ENCODE data around the gene RABL3. TPM values are rescaled to one million over a fixed set of nuclear protein-coding genes. Genes with fewer than 3 reads are reported as not detected.

RABL3 gene
- total RNA-seq, 1 donor from 2014 or later, result 16.6 TPM

DNA sequence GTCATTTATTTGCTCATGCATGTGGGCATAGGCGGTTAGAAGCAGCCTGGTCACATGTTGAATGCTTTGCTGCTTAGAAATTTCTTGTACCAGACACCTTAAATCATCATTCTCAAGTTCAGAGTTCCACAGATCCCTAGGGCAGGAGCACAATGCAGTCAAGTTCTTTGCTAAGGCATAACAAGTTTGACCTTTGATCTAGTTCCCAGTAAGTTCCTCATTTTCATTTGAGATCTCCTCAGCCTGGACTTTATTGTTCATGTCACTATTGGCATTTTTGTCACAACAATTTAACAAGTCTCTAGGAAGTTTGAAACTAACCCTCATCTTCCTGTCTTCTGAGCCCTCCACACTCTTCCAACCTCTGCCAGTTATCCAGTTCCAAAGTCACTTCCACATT lies 83.0 kb downstream of the RABL3 start:
- TF ChIP-seq, protein P1, sequence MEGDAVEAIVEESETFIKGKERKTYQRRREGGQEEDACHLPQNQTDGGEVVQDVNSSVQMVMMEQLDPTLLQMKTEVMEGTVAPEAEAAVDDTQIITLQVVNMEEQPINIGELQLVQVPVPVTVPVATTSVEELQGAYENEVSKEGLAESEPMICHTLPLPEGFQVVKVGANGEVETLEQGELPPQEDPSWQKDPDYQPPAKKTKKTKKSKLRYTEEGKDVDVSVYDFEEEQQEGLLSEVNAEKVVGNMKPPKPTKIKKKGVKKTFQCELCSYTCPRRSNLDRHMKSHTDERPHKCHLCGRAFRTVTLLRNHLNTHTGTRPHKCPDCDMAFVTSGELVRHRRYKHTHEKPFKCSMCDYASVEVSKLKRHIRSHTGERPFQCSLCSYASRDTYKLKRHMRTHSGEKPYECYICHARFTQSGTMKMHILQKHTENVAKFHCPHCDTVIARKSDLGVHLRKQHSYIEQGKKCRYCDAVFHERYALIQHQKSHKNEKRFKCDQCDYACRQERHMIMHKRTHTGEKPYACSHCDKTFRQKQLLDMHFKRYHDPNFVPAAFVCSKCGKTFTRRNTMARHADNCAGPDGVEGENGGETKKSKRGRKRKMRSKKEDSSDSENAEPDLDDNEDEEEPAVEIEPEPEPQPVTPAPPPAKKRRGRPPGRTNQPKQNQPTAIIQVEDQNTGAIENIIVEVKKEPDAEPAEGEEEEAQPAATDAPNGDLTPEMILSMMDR (IDR thresholded peaks at IDR 0.05; ENCODE audit: insufficient read depth, low read length, poor library complexity, severe bottlenecking), result no peak
- Histone ChIP-seq H3K36me3 (ENCODE audit: control insufficient read depth, insufficient read depth, low read length) (no peaks in the 10 kb centered on the region), H3K4me3 (ENCODE audit: low read depth, low read length) (no peak overlapping the region), H3K27me3 (ENCODE audit: control insufficient read depth, insufficient read depth, low read length) (no peaks in the 10 kb centered on the region)
- DNase-seq (ENCODE audit: low read depth), result no peak

DNA sequence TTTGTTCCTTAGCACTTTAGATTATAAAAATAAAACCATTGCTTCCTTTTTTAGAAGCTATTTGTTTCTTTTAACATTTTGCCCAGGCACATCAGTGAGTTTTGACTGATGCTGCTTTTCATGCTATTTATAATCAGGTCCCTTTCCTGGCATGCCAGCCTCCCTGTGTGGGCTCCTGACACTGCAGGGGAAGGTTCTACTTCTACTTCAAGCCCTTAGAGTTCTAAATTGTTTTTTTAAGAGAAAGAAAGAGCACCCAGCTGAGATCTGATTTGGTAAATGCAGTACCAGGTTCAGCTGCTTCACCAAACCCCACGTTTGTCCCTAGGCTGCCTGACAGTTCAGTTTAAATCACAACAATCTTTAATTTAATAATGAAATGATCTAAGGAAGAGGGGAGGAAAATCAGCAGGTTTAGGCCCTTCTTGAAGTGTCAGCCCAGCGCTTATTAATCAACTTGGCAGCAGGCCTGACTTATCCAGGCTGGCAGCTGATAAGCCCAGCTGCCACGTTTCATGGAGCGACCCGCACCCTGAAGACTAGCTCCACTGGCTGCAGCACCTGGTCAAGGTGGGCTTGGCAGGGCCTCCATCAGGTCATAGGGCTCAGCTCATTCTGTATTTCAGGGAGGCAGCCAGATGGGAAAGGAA lies 89.3 kb downstream of the RABL3 start:
- TF ChIP-seq, protein P1 (IDR thresholded peaks at IDR 0.05; ENCODE audit: insufficient read depth, low read length, poor library complexity, severe bottlenecking), result no peak
- no peak for DNase-seq (ENCODE audit: low read depth)
- Histone ChIP-seq H3K27me3 (ENCODE audit: control insufficient read depth, insufficient read depth, low read length) (no peaks in the 10 kb centered on the region), H3K36me3 (ENCODE audit: control insufficient read depth, insufficient read depth, low read length) (no peaks in the 10 kb centered on the region), H3K4me3 (ENCODE audit: low read depth, low read length) (no peak overlapping the region)

DNA sequence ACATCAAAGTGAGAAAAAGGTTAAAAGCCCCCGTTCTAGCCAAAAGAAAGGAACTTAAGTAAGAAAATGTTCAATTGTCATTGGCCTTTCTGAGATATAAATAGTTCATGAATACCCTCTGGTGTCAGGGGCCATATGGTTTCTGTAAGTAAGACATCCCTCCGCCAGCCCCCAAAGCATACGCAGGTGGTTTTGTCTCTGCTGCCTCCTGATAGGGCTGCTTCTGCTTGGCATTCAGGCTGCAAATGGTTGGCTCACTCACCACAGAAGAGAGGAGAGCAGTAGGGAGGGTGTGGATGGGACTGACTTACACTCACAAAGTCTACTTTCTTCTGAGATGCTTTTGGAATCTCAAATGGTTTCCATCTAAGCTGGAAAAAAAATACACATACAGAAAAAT lies 90.0 kb downstream of the RABL3 start:
- Histone ChIP-seq H3K4me3 (ENCODE audit: low read depth, low read length) (no peak overlapping the region), H3K27me3 (ENCODE audit: control insufficient read depth, insufficient read depth, low read length) (no peaks in the 10 kb centered on the region), H3K36me3 (ENCODE audit: control insufficient read depth, insufficient read depth, low read length) (no peaks in the 10 kb centered on the region)
- TF ChIP-seq, protein P1 (IDR thresholded peaks at IDR 0.05; ENCODE audit: insufficient read depth, low read length, poor library complexity, severe bottlenecking), result no peak
- DNase-seq (ENCODE audit: low read depth), result no peak

DNA sequence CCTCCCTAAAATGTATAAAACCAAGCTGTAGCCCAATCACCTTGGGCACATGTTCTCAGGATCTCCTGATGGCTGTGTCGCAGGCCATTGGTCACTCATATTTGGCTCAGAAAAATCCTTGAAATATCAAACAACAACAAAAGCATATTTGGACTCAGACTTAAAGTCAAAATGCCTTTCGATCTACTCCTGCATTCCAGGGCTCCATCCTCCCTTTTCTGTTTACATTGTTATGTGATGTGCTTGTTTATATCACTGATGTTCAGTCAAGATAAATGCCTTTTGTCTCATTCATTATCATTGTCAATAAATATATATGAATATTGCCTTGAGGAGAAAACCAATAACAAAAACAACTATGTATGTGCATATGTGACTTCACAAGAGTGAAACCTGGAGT lies 92.0 kb downstream of the RABL3 start:
- no peaks in the 10 kb centered on the region for H3K36me3 ChIP-seq (ENCODE audit: control insufficient read depth, insufficient read depth, low read length)
- DNase-seq (ENCODE audit: low read depth), result no peak
- no peaks in the 10 kb centered on the region for H3K27me3 ChIP-seq (ENCODE audit: control insufficient read depth, insufficient read depth, low read length)
- TF ChIP-seq, protein P1 (IDR thresholded peaks at IDR 0.05; ENCODE audit: insufficient read depth, low read length, poor library complexity, severe bottlenecking), result no peak
- no peak overlapping the region for H3K4me3 ChIP-seq (ENCODE audit: low read depth, low read length)

DNA sequence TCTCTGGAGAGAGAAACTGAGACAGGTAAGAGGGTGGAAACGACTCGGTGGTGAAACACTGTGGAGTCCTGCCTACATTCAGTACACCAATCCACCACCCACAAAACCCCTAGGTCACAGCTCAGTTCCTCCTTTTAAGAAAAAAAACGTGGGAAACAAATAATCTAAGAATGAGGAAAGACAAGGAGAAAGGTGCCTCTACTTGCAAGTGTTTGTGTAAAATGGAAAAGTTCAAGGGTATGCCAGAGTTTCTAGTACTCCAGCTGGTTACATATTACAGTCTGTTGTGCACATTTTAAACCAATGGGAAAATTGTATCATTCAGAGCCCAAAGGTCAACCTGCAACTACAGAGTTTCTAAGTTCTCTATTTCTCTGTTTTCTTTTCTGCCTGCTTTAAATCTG lies 92.5 kb downstream of the RABL3 start:
- no peaks in the 10 kb centered on the region for H3K36me3 ChIP-seq (ENCODE audit: control insufficient read depth, insufficient read depth, low read length)
- H3K27me3 ChIP-seq (ENCODE audit: control insufficient read depth, insufficient read depth, low read length), result no peaks in the 10 kb centered on the region
- TF ChIP-seq, protein P1 (IDR thresholded peaks at IDR 0.05; ENCODE audit: insufficient read depth, low read length, poor library complexity, severe bottlenecking), result no peak

DNA sequence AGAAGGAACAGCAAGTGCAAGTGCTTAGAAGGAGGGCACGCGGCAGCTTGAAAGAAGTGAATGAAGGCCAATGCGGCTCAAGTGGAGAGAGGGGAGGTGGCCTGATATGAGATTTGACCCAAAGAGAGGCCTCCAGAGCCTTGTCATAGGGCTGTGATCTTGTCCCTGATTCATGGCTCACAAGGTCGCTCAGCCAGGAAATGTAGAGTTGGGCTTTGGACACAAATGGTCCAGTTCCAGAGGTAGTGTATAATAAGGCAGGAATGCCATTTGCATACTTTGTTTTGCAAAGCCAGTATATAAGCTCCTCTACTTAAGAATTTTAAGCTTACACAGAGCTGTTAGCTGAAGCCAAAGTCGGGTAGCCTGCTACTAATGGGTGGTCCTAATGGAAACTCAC lies 94.0 kb downstream of the RABL3 start:
- TF ChIP-seq, protein P1 (IDR thresholded peaks at IDR 0.05; ENCODE audit: insufficient read depth, low read length, poor library complexity, severe bottlenecking), result no peak
- no peaks in the 10 kb centered on the region for H3K36me3 ChIP-seq (ENCODE audit: control insufficient read depth, insufficient read depth, low read length)
- no peaks in the 10 kb centered on the region for H3K27me3 ChIP-seq (ENCODE audit: control insufficient read depth, insufficient read depth, low read length)
- no peak overlapping the region for H3K4me3 ChIP-seq (ENCODE audit: low read depth, low read length)
- DNase-seq (ENCODE audit: low read depth), result no peak

More for the DNA sequence above, 92.5 kb downstream of the RABL3 start:
- no peak for DNase-seq (ENCODE audit: low read depth)
- no peak overlapping the region for H3K4me3 ChIP-seq (ENCODE audit: low read depth, low read length)

Measured in kidney epithelial cell (primary cell).